ENCODE data around the gene ADAMTS12. TPM values are rescaled to one million over a fixed set of nuclear protein-coding genes. Genes with fewer than 3 reads are reported as not detected.

Gene ADAMTS12
- total RNA-seq, 2 experiments from 2014 or later: not detected

DNA sequence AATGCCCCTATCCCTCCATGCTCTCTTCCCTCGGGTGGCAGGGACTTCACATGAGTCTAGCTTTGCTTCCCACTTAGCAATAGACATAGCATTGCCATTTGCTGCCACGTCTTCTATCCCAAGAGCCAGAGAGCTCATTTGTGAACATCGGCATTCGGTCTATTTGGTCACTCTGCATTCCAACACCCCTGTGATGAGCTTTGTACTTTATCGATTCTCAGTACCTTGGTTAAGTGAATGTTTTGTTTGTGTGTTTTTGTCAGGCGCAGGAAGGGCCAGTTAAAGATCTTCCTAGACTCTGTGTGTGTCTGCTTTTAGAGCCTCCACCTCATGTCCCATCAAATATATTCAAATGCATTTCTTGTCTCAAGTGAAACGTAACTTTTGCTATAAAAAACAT lies 309.4 kb downstream of the ADAMTS12 start:
- no peaks in the 10 kb centered on the region for H3K36me3 ChIP-seq (ENCODE audit: insufficient read depth, low read length)
- H3K79me2 ChIP-seq (ENCODE audit: insufficient read depth, low read depth, low read length): no peaks in the 10 kb centered on the region
- POLR2A ChIA-PET: interaction anchor here (0.6 to 1.0 kb wide), 2 partner anchors 18 to 35 kb away, joined by 4 to 5 read pairs; no protein-coding TSS in a partner anchor
- no TSS peak for BruUV-seq (replicated peaks)
- no peak for DNase-seq (ENCODE audit: low spot score)
- H3K9me2 ChIP-seq (ENCODE audit: insufficient read depth, low read length): no peaks in the 10 kb centered on the region
- H4K20me1 ChIP-seq (ENCODE audit: insufficient read depth, low read length): no peaks in the 10 kb centered on the region
- H3K4me2 ChIP-seq (ENCODE audit: low read length): no peak overlapping the region
- no peaks in the 10 kb centered on the region for H3K4me1 ChIP-seq (ENCODE audit: insufficient read depth, low read length, poor library complexity, severe bottlenecking)
- H3K4me3 ChIP-seq (ENCODE audit: low read depth, low read length, poor library complexity, severe bottlenecking): no peak overlapping the region
- no peak for TF ChIP-seq EZH2phosphoT487 (IDR thresholded peaks at IDR 0.05; ENCODE audit: borderline replicate concordance, low read depth, low read length)
- TF ChIP-seq, protein P1, sequence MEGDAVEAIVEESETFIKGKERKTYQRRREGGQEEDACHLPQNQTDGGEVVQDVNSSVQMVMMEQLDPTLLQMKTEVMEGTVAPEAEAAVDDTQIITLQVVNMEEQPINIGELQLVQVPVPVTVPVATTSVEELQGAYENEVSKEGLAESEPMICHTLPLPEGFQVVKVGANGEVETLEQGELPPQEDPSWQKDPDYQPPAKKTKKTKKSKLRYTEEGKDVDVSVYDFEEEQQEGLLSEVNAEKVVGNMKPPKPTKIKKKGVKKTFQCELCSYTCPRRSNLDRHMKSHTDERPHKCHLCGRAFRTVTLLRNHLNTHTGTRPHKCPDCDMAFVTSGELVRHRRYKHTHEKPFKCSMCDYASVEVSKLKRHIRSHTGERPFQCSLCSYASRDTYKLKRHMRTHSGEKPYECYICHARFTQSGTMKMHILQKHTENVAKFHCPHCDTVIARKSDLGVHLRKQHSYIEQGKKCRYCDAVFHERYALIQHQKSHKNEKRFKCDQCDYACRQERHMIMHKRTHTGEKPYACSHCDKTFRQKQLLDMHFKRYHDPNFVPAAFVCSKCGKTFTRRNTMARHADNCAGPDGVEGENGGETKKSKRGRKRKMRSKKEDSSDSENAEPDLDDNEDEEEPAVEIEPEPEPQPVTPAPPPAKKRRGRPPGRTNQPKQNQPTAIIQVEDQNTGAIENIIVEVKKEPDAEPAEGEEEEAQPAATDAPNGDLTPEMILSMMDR (conservative IDR thresholded peaks at IDR 0.05; ENCODE audit: low read length): no peak
- H3K9me3 ChIP-seq (ENCODE audit: low read length): no peaks in the 10 kb centered on the region
- intact Hi-C loops (cut with micrococcal nuclease; ENCODE audit: unreplicated experiment): no loop called here
- no peak overlapping the region for H3K27ac ChIP-seq (ENCODE audit: low read depth, low read length, poor library complexity, severe bottlenecking)
- no peak overlapping the region for H2AFZ ChIP-seq (ENCODE audit: low read length)
- CTCF ChIA-PET (ENCODE audit: unreplicated experiment): no interaction called here

DNA sequence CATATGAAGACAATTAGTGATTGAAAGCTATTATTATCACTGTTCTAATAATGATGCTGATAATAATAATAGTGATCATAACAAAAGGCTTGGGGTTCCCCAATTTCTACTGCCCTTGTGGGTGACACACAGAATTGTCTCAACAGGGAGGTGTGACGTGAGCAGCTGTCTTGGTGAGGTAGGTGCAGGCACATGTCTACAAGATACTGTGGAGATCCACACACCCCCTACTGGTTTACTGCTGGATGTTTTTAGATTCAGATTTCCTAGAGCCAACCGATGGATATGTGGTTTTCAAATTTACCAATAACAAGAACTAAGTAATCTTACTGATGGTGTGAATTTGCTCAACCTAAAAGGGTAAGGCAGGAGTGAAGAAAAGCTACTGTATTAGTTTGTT lies 312.0 kb downstream of the ADAMTS12 start:
- H3K4me1 ChIP-seq (ENCODE audit: insufficient read depth, low read length, poor library complexity, severe bottlenecking): no peaks in the 10 kb centered on the region
- H4K20me1 ChIP-seq (ENCODE audit: insufficient read depth, low read length): no peaks in the 10 kb centered on the region
- H3K9me2 ChIP-seq (ENCODE audit: insufficient read depth, low read length): no peaks in the 10 kb centered on the region
- no peak overlapping the region for H3K4me2 ChIP-seq (ENCODE audit: low read length)
- intact Hi-C loops (cut with micrococcal nuclease; ENCODE audit: unreplicated experiment): no loop called here
- ChIA-PET CTCF (ENCODE audit: unreplicated experiment) (no interaction called here), POLR2A (interaction anchor here (0.7 kb wide), 1 partner anchor 52 kb away, joined by 3 read pairs; no protein-coding TSS in a partner anchor)
- no peak overlapping the region for H3K27ac ChIP-seq (ENCODE audit: low read depth, low read length, poor library complexity, severe bottlenecking)
- no peaks in the 10 kb centered on the region for H3K36me3 ChIP-seq (ENCODE audit: insufficient read depth, low read length)
- no peak for TF ChIP-seq EZH2phosphoT487 (IDR thresholded peaks at IDR 0.05; ENCODE audit: borderline replicate concordance, low read depth, low read length)
- TF ChIP-seq, protein P1 (conservative IDR thresholded peaks at IDR 0.05; ENCODE audit: low read length): no peak
- H3K79me2 ChIP-seq (ENCODE audit: insufficient read depth, low read depth, low read length): no peaks in the 10 kb centered on the region
- H3K4me3 ChIP-seq (ENCODE audit: low read depth, low read length, poor library complexity, severe bottlenecking): no peak overlapping the region
- BruUV-seq (replicated peaks): no TSS peak
- H2AFZ ChIP-seq (ENCODE audit: low read length): no peak overlapping the region
- no peak for DNase-seq (ENCODE audit: low spot score)
- H3K9me3 ChIP-seq (ENCODE audit: low read length): no peaks in the 10 kb centered on the region

DNA sequence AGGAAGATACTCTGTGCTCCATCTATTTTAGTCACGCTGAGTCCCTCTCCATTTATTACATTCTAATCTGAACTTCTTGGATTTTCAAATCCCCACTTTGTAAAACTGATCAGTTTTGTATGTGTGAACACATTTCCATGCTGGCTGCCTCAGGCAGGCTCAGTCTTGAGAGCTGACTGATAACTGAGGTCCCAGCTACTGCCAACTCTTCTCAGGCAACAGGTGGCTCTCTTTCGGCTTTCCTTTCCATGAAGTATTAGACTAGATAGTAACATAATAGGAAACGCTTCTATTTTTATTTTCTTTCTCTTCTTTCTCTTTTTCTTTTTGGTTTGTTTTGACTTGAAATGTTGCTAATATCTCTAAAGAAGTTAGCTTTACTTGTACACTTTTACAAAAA lies 312.6 kb downstream of the ADAMTS12 start:
- no peak overlapping the region for H3K4me3 ChIP-seq (ENCODE audit: low read depth, low read length, poor library complexity, severe bottlenecking)
- TF ChIP-seq, protein P1 (conservative IDR thresholded peaks at IDR 0.05; ENCODE audit: low read length): no peak
- no peak for TF ChIP-seq EZH2phosphoT487 (IDR thresholded peaks at IDR 0.05; ENCODE audit: borderline replicate concordance, low read depth, low read length)
- no TSS peak for BruUV-seq (replicated peaks)
- no peak overlapping the region for H3K4me2 ChIP-seq (ENCODE audit: low read length)
- no peaks in the 10 kb centered on the region for H3K9me2 ChIP-seq (ENCODE audit: insufficient read depth, low read length)
- H4K20me1 ChIP-seq (ENCODE audit: insufficient read depth, low read length): no peaks in the 10 kb centered on the region
- intact Hi-C loops (cut with micrococcal nuclease; ENCODE audit: unreplicated experiment): no loop called here
- no peaks in the 10 kb centered on the region for H3K9me3 ChIP-seq (ENCODE audit: low read length)
- no peaks in the 10 kb centered on the region for H3K4me1 ChIP-seq (ENCODE audit: insufficient read depth, low read length, poor library complexity, severe bottlenecking)
- no peak for DNase-seq (ENCODE audit: low spot score)
- H3K27ac ChIP-seq (ENCODE audit: low read depth, low read length, poor library complexity, severe bottlenecking): no peak overlapping the region
- ChIA-PET CTCF (ENCODE audit: unreplicated experiment) (no interaction called here), POLR2A (no interaction called here)
- no peaks in the 10 kb centered on the region for H3K79me2 ChIP-seq (ENCODE audit: insufficient read depth, low read depth, low read length)
- H2AFZ ChIP-seq (ENCODE audit: low read length): no peak overlapping the region
- H3K36me3 ChIP-seq (ENCODE audit: insufficient read depth, low read length): no peaks in the 10 kb centered on the region

All from OCI-LY7 (cell line).